Endodermal cell (in vitro differentiated cells): ENCODE measurements around the gene ZBED1. TPM values are rescaled to one million over a fixed set of nuclear protein-coding genes. Genes with fewer than 3 reads are reported as not detected.
"Not testable (repeated sequence)": the region's sequence is repeated elsewhere in the genome, so short reads cannot be mapped to it uniquely, and the experiment has no call there.

Experiments
- DNase-seq: peaks from one replicate; pipeline ENCODE4 v3.0.0-alpha.2; 2017
- H3K27ac ChIP-seq: 2 replicates; pipeline ENCODE4 v1.5.1; 2013; ENCODE audit warnings: mild to moderate bottlenecking, low read depth, low read length, moderate library complexity
- H3K27me3 ChIP-seq: 2 replicates; pipeline ENCODE4 v1.6.1; 2013; ENCODE audit warnings: mild to moderate bottlenecking, low read length, moderate library complexity; ENCODE audit not compliant: insufficient read depth, control insufficient read depth, poor library complexity, severe bottlenecking
- H3K36me3 ChIP-seq: 2 replicates; pipeline ENCODE4 v1.7.0; 2013; ENCODE audit warnings: mild to moderate bottlenecking, low read length, moderate library complexity; ENCODE audit not compliant: control insufficient read depth, insufficient read depth
- H3K4me1 ChIP-seq: one replicate; pipeline ENCODE4 v1.7.0; 2013; ENCODE audit warnings: low read length; ENCODE audit not compliant: control insufficient read depth, insufficient read depth
- H3K4me3 ChIP-seq: 2 replicates; pipeline ENCODE4 v1.5.1; 2013; ENCODE audit warnings: mild to moderate bottlenecking, low read length, moderate library complexity
- H3K9ac ChIP-seq: 2 replicates; pipeline ENCODE4 v1.6.1; 2013; ENCODE audit warnings: mild to moderate bottlenecking, low read length, moderate library complexity; ENCODE audit not compliant: poor library complexity, severe bottlenecking; ENCODE audit errors: extremely low read depth
- H3K9me3 ChIP-seq: 2 replicates; pipeline ENCODE4 v1.6.1; 2013; ENCODE audit warnings: mild to moderate bottlenecking, low read length, moderate library complexity; ENCODE audit not compliant: control insufficient read depth
- H3K27ac Mint-ChIP-seq: 2 replicates; pipeline ENCODE4 v1.8.0; 2020; ENCODE audit warnings: mixed read lengths
- H3K27me3 Mint-ChIP-seq: 2 replicates; pipeline ENCODE4 v1.8.0; 2021; ENCODE audit warnings: mild to moderate bottlenecking, mixed read lengths; ENCODE audit not compliant: insufficient read depth
- H3K36me3 Mint-ChIP-seq: 2 replicates; pipeline ENCODE4 v1.8.0; 2020; ENCODE audit warnings: low read depth, mixed read lengths
- H3K4me1 Mint-ChIP-seq: 2 replicates; pipeline ENCODE4 v1.8.0; 2020; ENCODE audit warnings: mixed read lengths
- H3K4me3 Mint-ChIP-seq: 2 replicates; pipeline ENCODE4 v1.8.0; 2020; ENCODE audit warnings: mild to moderate bottlenecking, moderate library complexity, mixed read lengths
- H3K9me3 Mint-ChIP-seq: 2 replicates; pipeline ENCODE4 v1.8.0; 2020; ENCODE audit warnings: mild to moderate bottlenecking, mixed read lengths
- CTCF ChIP-seq: fragments of 200-600 bp; sonication (generic); conservative IDR thresholded peaks from 2 replicates; pipeline ENCODE4 v1.5.0; 2021; ENCODE audit warnings: antibody characterized with exemption, mild to moderate bottlenecking
- WGBS, 2 experiments: methylation state at CpG; one replicate each; pipeline versions ENCODE4 v1.1.5 to v1.1.7; 2013; ENCODE audit warnings: missing lambda C conversion rate in 2 of 2, mixed read lengths in 1 of 2; ENCODE audit not compliant: insufficient coverage in 1 of 2, insufficient read length in 1 of 2; 5-methylcytosine and 5-hydroxymethylcytosine counted together
- total RNA-seq, 2 donors: library from RNA; stranded (reverse); fragmentation: NEBNext Ultra II Directional in 1 of 2; extraction: Animal tissue kit (Norgen Biotek cat#: 25700) in 1 of 2; gene quantifications; 2 replicates in 1 of 2; 3 replicates in 1 of 2; pipeline ENCODE4 v1.2.1, GENCODE V29; 2021

ZBED1 gene
- total RNA-seq, 2 donors from 2014 or later = 55.8 to 71.9 TPM

GRCh38 chrX:2484256-2484655 is 16.5 kb downstream of the ZBED1 start:
- H3K36me3 Mint-ChIP-seq = peaks cover 54% of the 10 kb centered on the region
- Histone ChIP-seq H3K27me3 (no peaks in the 10 kb centered on the region), H3K9me3 (peaks cover 8% of the 10 kb centered on the region), H3K4me3 (no peak overlapping the region), H3K36me3 (peaks cover 33% of the 10 kb centered on the region), H3K27ac (peak overlapping the region; percentile 55), H3K4me1 (no peaks in the 10 kb centered on the region), H3K9ac (no peak overlapping the region)
- peaks cover 22% of the 10 kb centered on the region for H3K4me1 Mint-ChIP-seq
- WGBS, 2 experiments = 88 to 92% methylated on average over 12 of the region's 12 CpGs
- H3K27ac Mint-ChIP-seq = peak overlapping the region; percentile 60
- no peak overlapping the region for H3K4me3 Mint-ChIP-seq
- H3K27me3 Mint-ChIP-seq = no peaks in the 10 kb centered on the region
- no peak for DNase-seq
- TF ChIP-seq CTCF = no peak
- H3K9me3 Mint-ChIP-seq = peaks cover 11% of the 10 kb centered on the region

GRCh38 chrX:2483398-2484060 is 17.2 kb downstream of the ZBED1 start:
- Mint-ChIP-seq H3K4me3 (no peak overlapping the region), H3K27me3 (no peaks in the 10 kb centered on the region), H3K9me3 (peaks cover 11% of the 10 kb centered on the region), H3K4me1 (peaks cover 22% of the 10 kb centered on the region), H3K36me3 (peaks cover 49% of the 10 kb centered on the region), H3K27ac (no peak overlapping the region)
- 94 to 97% methylated on average over 12 to 16 of the region's 16 CpGs for WGBS, 2 experiments
- H3K27me3 ChIP-seq = no peaks in the 10 kb centered on the region
- peak; percentile 10 for DNase-seq
- peaks cover 8% of the 10 kb centered on the region for H3K9me3 ChIP-seq
- peaks cover 27% of the 10 kb centered on the region for H3K36me3 ChIP-seq
- no peak overlapping the region for H3K27ac ChIP-seq
- no peak overlapping the region for H3K9ac ChIP-seq
- no peak for TF ChIP-seq CTCF
- H3K4me1 ChIP-seq = no peaks in the 10 kb centered on the region
- H3K4me3 ChIP-seq = no peak overlapping the region

DNA sequence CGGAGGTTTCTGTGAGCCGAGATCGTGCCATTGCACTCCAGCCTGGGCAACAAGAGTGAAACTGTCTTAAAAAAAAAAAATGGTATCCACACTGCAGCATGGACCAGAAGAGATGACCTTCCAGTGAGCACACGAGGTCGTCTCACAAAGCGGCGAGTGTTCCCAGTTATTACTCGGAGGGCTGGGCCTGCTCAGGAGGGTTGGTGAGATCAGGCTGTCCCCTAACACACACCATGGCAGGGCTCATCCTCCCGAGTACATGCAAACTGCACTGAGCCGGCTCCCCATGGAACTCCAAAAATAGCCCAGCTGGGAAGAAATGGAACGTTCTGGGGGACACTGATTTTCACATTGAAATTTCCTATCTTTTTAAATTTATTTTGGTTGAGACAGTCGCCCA is 19.2 kb downstream of the ZBED1 start:
- H3K27me3 Mint-ChIP-seq, H3K9me3 ChIP-seq, H3K27ac ChIP-seq, H3K4me3 ChIP-seq, H3K4me3 Mint-ChIP-seq, H3K27ac Mint-ChIP-seq, H3K36me3 ChIP-seq, H3K9ac ChIP-seq, H3K27me3 ChIP-seq, H3K4me1 ChIP-seq: not testable (repeated sequence)
- Mint-ChIP-seq H3K4me1 (peaks cover 19% of the 10 kb centered on the region), H3K36me3 (peaks cover 35% of the 10 kb centered on the region), H3K9me3 (peaks cover 11% of the 10 kb centered on the region)
- 92 to 95% methylated on average over 7 to 12 of the region's 12 CpGs for WGBS, 2 experiments
- DNase-seq = peak; percentile 30

DNA sequence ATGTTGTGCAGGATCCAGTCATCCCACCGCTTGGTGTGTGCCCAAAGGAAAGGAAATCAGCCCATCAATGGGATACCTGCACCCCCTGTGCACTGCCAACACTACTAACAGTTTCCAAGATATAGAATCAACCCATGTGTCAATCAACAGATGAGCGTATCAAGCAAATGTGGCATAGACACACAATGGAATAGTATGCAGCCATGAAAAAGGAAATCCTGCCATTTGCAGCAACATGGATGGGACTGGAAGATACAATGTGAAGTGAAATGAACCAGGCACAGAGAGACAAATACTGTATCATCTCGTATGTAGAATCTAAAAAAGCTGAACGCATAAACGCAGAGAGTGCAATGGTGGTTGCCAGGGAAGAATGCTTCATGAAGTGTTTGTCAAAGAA is 20.8 kb downstream of the ZBED1 start:
- not testable (repeated sequence) for H3K27me3 ChIP-seq, H3K4me1 ChIP-seq, H3K36me3 ChIP-seq, H3K27ac Mint-ChIP-seq, H3K9ac ChIP-seq, H3K4me3 ChIP-seq, H3K27me3 Mint-ChIP-seq, H3K4me3 Mint-ChIP-seq, H3K27ac ChIP-seq, H3K9me3 ChIP-seq, DNase-seq, H3K4me1 Mint-ChIP-seq
- Mint-ChIP-seq H3K9me3 (peaks cover 11% of the 10 kb centered on the region), H3K36me3 (peaks cover 32% of the 10 kb centered on the region)
- 92 to 100% methylated on average over 4 to 5 of the region's 5 CpGs for WGBS, 2 experiments
